GM18508 (cell line): Measurements from ENCODE around the gene HOXC9.

Experiments
- ATAC-seq: cut with Tn5 transposase; IDR thresholded peaks from one replicate; pipeline ENCODE4 v1.9.1; 2021; ENCODE audit warnings: moderate number of reproducible peaks; ENCODE audit not compliant: insufficient read depth, unreplicated experiment

The HOXC9 gene

GRCh38 chr12:54024581-54025305 is 24.8 kb downstream of the HOXC9 start:
- no peak for ATAC-seq

GRCh38 chr12:54025499-54026405 is 25.8 kb downstream of the HOXC9 start:
- no peak for ATAC-seq

DNA sequence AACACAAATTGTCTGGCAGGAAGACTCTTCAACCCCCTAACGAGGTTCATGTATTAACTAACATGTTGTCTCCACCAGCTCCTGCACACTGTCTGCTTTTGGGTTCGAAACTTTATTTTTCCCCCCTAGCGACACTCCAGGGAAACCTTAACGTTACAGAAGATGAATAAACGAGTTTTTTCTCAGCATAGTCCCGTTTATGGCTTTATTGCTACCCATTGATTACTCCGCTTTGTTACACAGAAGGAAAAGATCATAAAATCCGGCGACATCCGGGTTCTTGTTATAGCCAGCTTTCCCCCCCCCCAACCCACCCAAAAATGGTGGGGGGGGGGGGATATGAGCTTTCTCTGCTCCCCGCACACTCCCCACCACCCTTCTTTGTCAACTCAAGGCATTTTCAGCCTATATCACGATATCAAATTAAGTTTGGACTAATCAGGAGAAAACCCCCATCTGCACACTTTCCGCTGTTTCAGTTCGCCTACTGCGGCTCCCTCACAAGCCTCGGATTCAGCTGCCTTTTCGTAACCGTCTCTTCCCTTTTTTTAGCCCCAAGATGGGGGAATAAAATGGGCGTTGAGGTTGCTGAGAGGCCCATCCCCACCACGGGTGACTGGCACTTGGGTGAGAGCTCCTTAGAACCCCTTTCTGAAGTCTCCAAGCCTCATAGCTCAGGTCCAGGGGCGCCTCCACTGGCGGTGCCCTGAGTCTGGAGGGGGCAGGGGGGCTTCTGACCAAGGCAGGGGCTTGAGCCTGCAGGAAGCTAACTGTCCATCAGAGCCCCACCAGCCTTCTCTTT is 26.9 kb downstream of the HOXC9 start:
- ATAC-seq: no peak

DNA sequence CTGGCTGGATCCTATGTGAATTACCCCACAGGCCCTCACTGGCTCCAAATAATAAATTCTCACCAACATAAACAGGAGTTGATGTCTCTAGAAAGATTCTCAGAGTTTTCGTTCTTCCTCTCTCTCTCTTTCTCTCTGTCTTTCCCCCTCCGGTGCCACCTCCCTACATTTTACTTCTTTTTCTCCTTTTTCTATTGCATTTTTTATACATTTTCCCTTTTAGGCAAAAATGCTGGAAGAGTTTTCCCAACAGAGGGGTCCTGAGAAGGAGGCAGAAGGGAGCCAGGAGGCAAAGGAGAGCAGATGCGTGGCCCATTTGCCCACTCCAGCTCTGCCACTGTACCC is 27.5 kb downstream of the HOXC9 start:
- ATAC-seq: no peak

- no peak for ATAC-seq
Observed at GRCh38 chr12:54028314-54029201, 28.6 kb downstream of the HOXC9 start, which contains the start of gene HOXC6. Gene HOXC6 (plus strand): TSS chr12:54028440. CDS start chr12:54028522, 82 bp downstream.

GRCh38 chr12:54029529-54030441 is 29.8 kb downstream of the HOXC9 start:
- ATAC-seq: no peak

- no peak for ATAC-seq
Observed at GRCh38 chr12:54030442-54030801, 30.5 kb downstream of the HOXC9 start.

GRCh38 chr12:54030889-54031471 is 31.0 kb downstream of the HOXC9 start:
- ATAC-seq: no peak

DNA sequence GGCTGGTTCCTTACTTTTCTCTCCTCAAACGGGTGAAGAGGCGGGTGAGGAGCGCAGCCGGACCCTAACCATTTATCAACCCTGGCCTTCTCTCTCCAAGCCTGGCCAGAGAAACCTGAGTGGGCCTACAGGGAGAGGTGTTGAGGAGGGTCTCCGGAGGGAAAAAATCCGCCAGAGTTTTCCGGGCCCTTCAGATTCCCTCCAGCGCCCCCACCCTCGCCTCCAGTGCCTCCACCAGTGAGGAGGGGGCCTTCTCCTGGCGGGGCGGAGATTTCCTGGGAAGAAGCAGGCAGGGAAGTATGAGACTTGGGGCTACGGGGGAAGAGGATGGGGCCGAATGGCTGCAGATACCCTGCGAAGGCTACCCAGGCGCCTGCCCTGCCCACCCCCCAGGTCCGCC is 31.5 kb downstream of the HOXC9 start:
- ATAC-seq: no peak

DNA sequence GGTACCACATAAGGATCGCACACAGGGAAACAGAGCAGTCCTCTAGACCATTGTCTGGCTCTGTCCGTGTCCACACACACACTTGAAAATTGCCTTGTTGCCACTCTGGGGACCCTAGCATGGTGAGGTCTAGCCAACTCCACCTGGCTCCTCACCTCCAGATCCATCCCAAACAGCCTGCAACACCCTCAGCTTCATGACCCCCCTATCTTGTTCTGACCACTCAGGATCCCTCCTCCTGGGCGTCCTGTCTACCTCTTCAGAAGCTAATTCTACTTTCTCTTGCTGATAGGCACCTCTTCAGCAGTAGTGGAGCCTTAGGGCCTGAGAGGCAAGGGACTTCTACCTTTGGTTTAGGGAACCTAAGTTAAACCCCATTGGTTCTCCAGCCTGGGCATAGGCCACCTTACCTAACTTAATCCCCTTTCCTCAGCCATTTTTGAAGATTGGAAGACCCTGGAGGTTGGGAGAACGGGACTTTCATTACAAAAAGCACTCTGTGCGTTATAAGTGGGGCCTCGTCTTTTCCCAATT is 32.2 kb downstream of the HOXC9 start:
- no peak for ATAC-seq

DNA sequence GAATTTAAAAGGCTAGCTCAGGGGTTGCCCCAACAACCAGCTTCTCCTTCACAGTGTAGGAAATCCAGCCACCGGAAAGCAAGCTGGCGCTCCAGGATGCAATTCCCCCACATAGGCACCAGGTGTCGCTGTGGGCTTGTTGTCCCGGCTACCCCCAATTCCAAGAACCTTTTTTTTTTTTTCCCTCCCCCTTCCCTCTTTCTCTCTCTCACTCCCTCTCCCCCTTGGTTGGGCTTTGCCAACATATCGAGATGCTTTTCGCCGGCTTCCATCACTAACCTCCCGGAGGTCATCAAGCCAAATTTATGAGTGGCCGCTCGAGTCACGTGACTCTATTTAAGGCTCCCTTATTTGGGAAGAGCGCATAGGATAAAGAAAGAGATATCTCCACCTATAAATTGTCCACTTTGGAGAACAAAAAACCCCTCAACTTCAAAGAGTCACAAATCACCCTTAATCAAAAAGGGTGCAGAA is 32.7 kb downstream of the HOXC9 start, which contains the start of gene HOXC5:
HOXC5 (plus strand) TSS at position 424 of the 474 bp plus-strand sequence. CDS start 73 bp downstream, outside the sequence.
- no peak for ATAC-seq

GRCh38 chr12:54033106-54033979 is 33.4 kb downstream of the HOXC9 start:
- no peak for ATAC-seq

GRCh38 chr12:54033980-54034784 is 34.2 kb downstream of the HOXC9 start:
- ATAC-seq: no peak

- no peak for ATAC-seq
Observed at GRCh38 chr12:54034785-54035310, 34.9 kb downstream of the HOXC9 start.

- ATAC-seq: no peak
Observed at GRCh38 chr12:54035568-54036264, 35.8 kb downstream of the HOXC9 start.
